MM.1S (cell line): ENCODE measurements around the gene ACOT4.

Experiments
- DNase-seq: peaks from one replicate; pipeline ENCODE4 v3.0.0-alpha.2; 2015
- H2AFZ ChIP-seq: fragments of 300-600 bp; sonication (generic); 2 replicates; pipeline ENCODE4 v1.6.0; 2016; ENCODE audit warnings: antibody characterized with exemption, low read length
- H3F3A ChIP-seq: fragments of 300-600 bp; sonication (generic); 2 replicates; pipeline ENCODE4 v1.6.1; 2016; ENCODE audit warnings: mild to moderate bottlenecking, antibody characterized with exemption, low read length, moderate library complexity, mixed read lengths; ENCODE audit not compliant: insufficient read depth
- H3K27ac ChIP-seq: fragments of 300-600 bp; sonication (generic); 2 replicates; pipeline ENCODE4 v1.5.1; 2016; ENCODE audit warnings: mild to moderate bottlenecking, low read length
- H3K27me3 ChIP-seq: fragments of 300-600 bp; sonication (generic); replicated peaks from 2 replicates; pipeline ENCODE4 v1.6.0; 2016; ENCODE audit warnings: low read length; ENCODE audit not compliant: insufficient read depth
- H3K36me3 ChIP-seq: fragments of 300-600 bp; sonication (generic); replicated peaks from 2 replicates; pipeline ENCODE4 v1.6.1; 2016; ENCODE audit warnings: mild to moderate bottlenecking, low read length, mixed read lengths; ENCODE audit not compliant: insufficient read depth
- H3K4me1 ChIP-seq: fragments of 300-600 bp; sonication (generic); 2 replicates; pipeline ENCODE4 v1.6.1; 2016; ENCODE audit warnings: low read length, mixed read lengths
- H3K4me2 ChIP-seq: fragments of 300-600 bp; sonication (generic); 2 replicates; pipeline ENCODE4 v1.6.0; 2016; ENCODE audit warnings: low read depth, low read length
- H3K4me3 ChIP-seq: fragments of 300-600 bp; sonication (generic); 2 replicates; pipeline ENCODE4 v1.5.1; 2016; ENCODE audit warnings: low read length, mixed read lengths
- H3K79me2 ChIP-seq: fragments of 300-600 bp; sonication (generic); 2 replicates; pipeline ENCODE4 v1.6.1; 2016; ENCODE audit warnings: mixed run types, low read length, mixed read lengths
- H3K9ac ChIP-seq: fragments of 300-600 bp; sonication (generic); 2 replicates; pipeline ENCODE4 v1.6.1; 2016; ENCODE audit warnings: low read length, mixed read lengths
- H3K9me2 ChIP-seq: fragments of 300-600 bp; sonication (generic); replicated peaks from 2 replicates; pipeline ENCODE4 v1.6.1; 2016; ENCODE audit warnings: mild to moderate bottlenecking, low read length, mixed read lengths; ENCODE audit not compliant: insufficient read depth
- H3K9me3 ChIP-seq: fragments of 300-600 bp; sonication (generic); replicated peaks from 2 replicates; pipeline ENCODE4 v1.6.1; 2016; ENCODE audit warnings: mild to moderate bottlenecking, low read length, mixed read lengths; ENCODE audit not compliant: insufficient read depth
- H4K20me1 ChIP-seq: fragments of 300-600 bp; sonication (generic); 2 replicates; pipeline ENCODE4 v1.6.1; 2016; ENCODE audit warnings: mild to moderate bottlenecking, low read length, moderate library complexity, mixed read lengths; ENCODE audit not compliant: insufficient read depth
- CTCF ChIP-seq: fragments of 300-600 bp; sonication (generic); IDR thresholded peaks from 2 replicates; pipeline ENCODE4 v1.5.1; 2016; ENCODE audit warnings: antibody characterized with exemption, low read length, mixed read lengths
- EZH2 ChIP-seq: fragments of 300-600 bp; sonication (generic); optimal IDR thresholded peaks from 2 replicates; pipeline ENCODE3; 2017; ENCODE audit warnings: low read depth, mild to moderate bottlenecking, antibody characterized with exemption, low read length, mixed read lengths
- EZH2phosphoT487 ChIP-seq: fragments of 300-600 bp; sonication (generic); IDR thresholded peaks from 2 replicates; pipeline ENCODE4 v1.6.1; 2018; ENCODE audit warnings: antibody characterized with exemption, low read length

The ACOT4 gene

GRCh38 chr14:73612339-73613045, 20.8 kb downstream of the ACOT4 start, which contains the start of gene ACOT6:
Gene ACOT6, plus strand, starts transcription at chr14:73612517. Its CDS starts 55 bp downstream, at chr14:73612572.
- Histone ChIP-seq H3K79me2 (no peaks in the 10 kb centered on the region), H3K9ac (no peak within 1 kb of the TSS), H3K4me2 (peak within 1 kb of the TSS; percentile 62), H3K27ac (no peak within 1 kb of the TSS), H3K9me2 (no peaks in the 10 kb centered on the region), H2AFZ (0 out of 2 replicates have a peak within 1 kb of the TSS, but pooled peaks have one; percentile 31), H3K4me1 (no peaks in the 10 kb centered on the region), H3K9me3 (no peaks in the 10 kb centered on the region), H3K36me3 (no peaks in the 10 kb centered on the region), H3K27me3 (no peaks in the 10 kb centered on the region), H3K4me3 (peak within 1 kb of the TSS; percentile 48), H4K20me1 (no peaks in the 10 kb centered on the region), H3F3A (no peaks in the 10 kb centered on the region)
- peak; percentile 29 for DNase-seq
- TF ChIP-seq EZH2 (no peak), CTCF (no peak), EZH2phosphoT487 (no peak)

GRCh38 chr14:73613046-73613383, 21.3 kb downstream of the ACOT4 start:
- no peak overlapping the region for H3K9ac ChIP-seq
- peak overlapping the region; percentile 48; the same call in 1 of the 2 replicates for H3K4me3 ChIP-seq
- no peaks in the 10 kb centered on the region for H3F3A ChIP-seq
- no peaks in the 10 kb centered on the region for H3K9me2 ChIP-seq
- no peaks in the 10 kb centered on the region for H3K36me3 ChIP-seq
- no peaks in the 10 kb centered on the region for H3K9me3 ChIP-seq
- no peaks in the 10 kb centered on the region for H3K79me2 ChIP-seq
- peak overlapping the region; percentile 62; the same call in 1 of the 2 replicates for H3K4me2 ChIP-seq
- H2AFZ ChIP-seq, result no peak overlapping the region
- H3K27ac ChIP-seq, result no peak overlapping the region
- no peak for DNase-seq
- no peaks in the 10 kb centered on the region for H4K20me1 ChIP-seq
- no peaks in the 10 kb centered on the region for H3K27me3 ChIP-seq
- H3K4me1 ChIP-seq, result no peaks in the 10 kb centered on the region
- TF ChIP-seq EZH2 (no peak), CTCF (no peak), EZH2phosphoT487 (no peak)

GRCh38 chr14:73613419-73613963, 21.8 kb downstream of the ACOT4 start:
- H3K4me3 ChIP-seq, result no peak overlapping the region
- no peak overlapping the region for H2AFZ ChIP-seq
- no peaks in the 10 kb centered on the region for H3K9me2 ChIP-seq
- no peak overlapping the region for H3K27ac ChIP-seq
- no peaks in the 10 kb centered on the region for H3K36me3 ChIP-seq
- no peak overlapping the region for H3K9ac ChIP-seq
- H3K4me2 ChIP-seq, result no peak overlapping the region
- H3K4me1 ChIP-seq, result no peaks in the 10 kb centered on the region
- DNase-seq, result no peak
- H3K79me2 ChIP-seq, result no peaks in the 10 kb centered on the region
- H3K9me3 ChIP-seq, result no peaks in the 10 kb centered on the region
- H3K27me3 ChIP-seq, result no peaks in the 10 kb centered on the region
- no peaks in the 10 kb centered on the region for H3F3A ChIP-seq
- no peak for TF ChIP-seq EZH2phosphoT487
- TF ChIP-seq EZH2, result no peak
- no peak for TF ChIP-seq CTCF
- no peaks in the 10 kb centered on the region for H4K20me1 ChIP-seq
